ENCODE results near the gene ZNF414.

The ZNF414 gene

DNA sequence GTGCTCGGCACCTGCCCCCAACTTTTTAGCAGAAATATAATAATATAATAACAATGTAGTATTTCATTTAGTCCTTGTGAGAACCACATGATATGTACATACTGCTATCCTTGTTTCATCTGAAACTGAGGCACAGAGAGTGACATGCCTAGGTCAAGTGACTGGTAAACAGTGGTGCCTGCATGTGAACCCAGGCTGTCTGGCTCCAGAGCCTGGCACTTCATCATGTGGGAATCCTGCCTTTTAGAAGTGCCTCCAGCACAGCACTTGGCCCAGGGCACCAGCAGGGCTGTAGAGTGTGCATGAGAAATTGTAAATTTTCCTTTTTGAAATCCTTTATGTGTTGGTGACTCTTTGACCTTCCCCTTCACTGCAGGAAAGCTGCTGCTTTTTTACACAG, 39.0 kb downstream of the ZNF414 start:
- Histone ChIP-seq H3K4me3 (ENCODE audit: low read depth, low read length) (no peak overlapping the region), H3K27me3 (ENCODE audit: insufficient read depth, low read depth, severe bottlenecking) (no peaks in the 10 kb centered on the region), H3K36me3 (peaks cover 91% of the 10 kb centered on the region), H3K9me3 (ENCODE audit: severe bottlenecking) (no peaks in the 10 kb centered on the region), H3K27ac (peak overlapping the region; percentile 47)
- DNase-seq = no peak
- TF ChIP-seq, protein P1, sequence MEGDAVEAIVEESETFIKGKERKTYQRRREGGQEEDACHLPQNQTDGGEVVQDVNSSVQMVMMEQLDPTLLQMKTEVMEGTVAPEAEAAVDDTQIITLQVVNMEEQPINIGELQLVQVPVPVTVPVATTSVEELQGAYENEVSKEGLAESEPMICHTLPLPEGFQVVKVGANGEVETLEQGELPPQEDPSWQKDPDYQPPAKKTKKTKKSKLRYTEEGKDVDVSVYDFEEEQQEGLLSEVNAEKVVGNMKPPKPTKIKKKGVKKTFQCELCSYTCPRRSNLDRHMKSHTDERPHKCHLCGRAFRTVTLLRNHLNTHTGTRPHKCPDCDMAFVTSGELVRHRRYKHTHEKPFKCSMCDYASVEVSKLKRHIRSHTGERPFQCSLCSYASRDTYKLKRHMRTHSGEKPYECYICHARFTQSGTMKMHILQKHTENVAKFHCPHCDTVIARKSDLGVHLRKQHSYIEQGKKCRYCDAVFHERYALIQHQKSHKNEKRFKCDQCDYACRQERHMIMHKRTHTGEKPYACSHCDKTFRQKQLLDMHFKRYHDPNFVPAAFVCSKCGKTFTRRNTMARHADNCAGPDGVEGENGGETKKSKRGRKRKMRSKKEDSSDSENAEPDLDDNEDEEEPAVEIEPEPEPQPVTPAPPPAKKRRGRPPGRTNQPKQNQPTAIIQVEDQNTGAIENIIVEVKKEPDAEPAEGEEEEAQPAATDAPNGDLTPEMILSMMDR (IDR thresholded peaks at IDR 0.05; ENCODE audit: low read depth, low read length) = no peak

GRCh38 chr19:8473648-8474476, 40.1 kb downstream of the ZNF414 start:
- Histone ChIP-seq H3K36me3 (peaks cover 96% of the 10 kb centered on the region), H3K9me3 (ENCODE audit: severe bottlenecking) (no peaks in the 10 kb centered on the region), H3K4me3 (ENCODE audit: low read depth, low read length) (no peak overlapping the region), H3K27ac (no peak overlapping the region), H3K27me3 (ENCODE audit: insufficient read depth, low read depth, severe bottlenecking) (no peaks in the 10 kb centered on the region)
- TF ChIP-seq, protein P1 (IDR thresholded peaks at IDR 0.05; ENCODE audit: low read depth, low read length) = no peak
- DNase-seq = no peak

GRCh38 chr19:8469613-8470368, 44.2 kb downstream of the ZNF414 start:
- Histone ChIP-seq H3K4me3 (ENCODE audit: low read depth, low read length) (no peak overlapping the region), H3K36me3 (peaks cover 100% of the 10 kb centered on the region), H3K27ac (no peak overlapping the region), H3K9me3 (ENCODE audit: severe bottlenecking) (no peaks in the 10 kb centered on the region), H3K27me3 (ENCODE audit: insufficient read depth, low read depth, severe bottlenecking) (no peaks in the 10 kb centered on the region)
- DNase-seq = no peak
- TF ChIP-seq, protein P1 (IDR thresholded peaks at IDR 0.05; ENCODE audit: low read depth, low read length) = no peak

DNA sequence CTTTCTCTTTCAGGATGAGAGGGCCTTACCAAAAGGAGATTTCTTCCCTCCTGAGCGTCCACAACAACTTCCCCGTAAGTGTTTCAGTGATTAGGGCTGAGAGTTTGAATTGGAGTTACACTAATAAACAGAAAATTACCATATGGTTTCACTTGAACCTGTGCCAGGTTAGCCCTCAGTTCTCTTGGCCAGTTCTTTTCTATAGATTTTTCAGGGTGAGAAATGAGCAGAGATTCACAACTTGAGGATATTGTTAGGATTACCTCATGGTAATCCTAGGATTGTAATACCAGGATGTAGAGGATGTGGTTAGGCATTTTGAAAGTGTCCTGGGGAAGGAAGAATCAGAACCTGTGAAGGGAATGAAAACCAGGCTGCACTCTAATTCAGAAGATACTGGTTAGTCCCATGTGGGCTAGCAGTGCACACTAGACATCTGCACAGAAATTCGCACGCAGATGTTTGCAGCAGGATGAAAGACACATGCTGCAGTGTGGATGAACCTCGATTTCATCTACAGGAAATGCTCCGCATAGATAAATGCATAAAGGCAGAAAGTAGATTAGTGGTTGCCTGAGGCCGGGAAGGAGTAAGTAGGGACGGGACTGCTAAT, 45.1 kb downstream of the ZNF414 start:
- Histone ChIP-seq H3K4me3 (ENCODE audit: low read depth, low read length) (no peak overlapping the region), H3K36me3 (peaks cover 100% of the 10 kb centered on the region), H3K27me3 (ENCODE audit: insufficient read depth, low read depth, severe bottlenecking) (no peaks in the 10 kb centered on the region), H3K27ac (no peak overlapping the region), H3K9me3 (ENCODE audit: severe bottlenecking) (no peaks in the 10 kb centered on the region)
- TF ChIP-seq, protein P1 (IDR thresholded peaks at IDR 0.05; ENCODE audit: low read depth, low read length) = no peak
- DNase-seq = no peak

GRCh38 chr19:8468124-8468523, 45.8 kb downstream of the ZNF414 start:
- Histone ChIP-seq H3K4me3 (ENCODE audit: low read depth, low read length) (no peak overlapping the region), H3K27ac (no peak overlapping the region), H3K9me3 (ENCODE audit: severe bottlenecking) (no peaks in the 10 kb centered on the region), H3K36me3 (peaks cover 100% of the 10 kb centered on the region), H3K27me3 (ENCODE audit: insufficient read depth, low read depth, severe bottlenecking) (no peaks in the 10 kb centered on the region)
- TF ChIP-seq, protein P1 (IDR thresholded peaks at IDR 0.05; ENCODE audit: low read depth, low read length) = no peak
- no peak for DNase-seq

All from WERI-Rb-1 (cell line).